GM21360 (cell line): Measurements from ENCODE around the gene MXD3.
"Not testable (repeated sequence)": the region's sequence is repeated elsewhere in the genome, so short reads cannot be mapped to it uniquely, and the experiment has no call there.

ENCODE experiments used
- ATAC-seq: cut with Tn5 transposase; IDR thresholded peaks from one replicate; pipeline ENCODE4 v1.9.1; 2021; ENCODE audit warnings: mild to moderate bottlenecking, moderate library complexity; ENCODE audit not compliant: unreplicated experiment

MXD3 gene, protein sequence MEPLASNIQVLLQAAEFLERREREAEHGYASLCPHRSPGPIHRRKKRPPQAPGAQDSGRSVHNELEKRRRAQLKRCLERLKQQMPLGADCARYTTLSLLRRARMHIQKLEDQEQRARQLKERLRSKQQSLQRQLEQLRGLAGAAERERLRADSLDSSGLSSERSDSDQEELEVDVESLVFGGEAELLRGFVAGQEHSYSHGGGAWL

DNA sequence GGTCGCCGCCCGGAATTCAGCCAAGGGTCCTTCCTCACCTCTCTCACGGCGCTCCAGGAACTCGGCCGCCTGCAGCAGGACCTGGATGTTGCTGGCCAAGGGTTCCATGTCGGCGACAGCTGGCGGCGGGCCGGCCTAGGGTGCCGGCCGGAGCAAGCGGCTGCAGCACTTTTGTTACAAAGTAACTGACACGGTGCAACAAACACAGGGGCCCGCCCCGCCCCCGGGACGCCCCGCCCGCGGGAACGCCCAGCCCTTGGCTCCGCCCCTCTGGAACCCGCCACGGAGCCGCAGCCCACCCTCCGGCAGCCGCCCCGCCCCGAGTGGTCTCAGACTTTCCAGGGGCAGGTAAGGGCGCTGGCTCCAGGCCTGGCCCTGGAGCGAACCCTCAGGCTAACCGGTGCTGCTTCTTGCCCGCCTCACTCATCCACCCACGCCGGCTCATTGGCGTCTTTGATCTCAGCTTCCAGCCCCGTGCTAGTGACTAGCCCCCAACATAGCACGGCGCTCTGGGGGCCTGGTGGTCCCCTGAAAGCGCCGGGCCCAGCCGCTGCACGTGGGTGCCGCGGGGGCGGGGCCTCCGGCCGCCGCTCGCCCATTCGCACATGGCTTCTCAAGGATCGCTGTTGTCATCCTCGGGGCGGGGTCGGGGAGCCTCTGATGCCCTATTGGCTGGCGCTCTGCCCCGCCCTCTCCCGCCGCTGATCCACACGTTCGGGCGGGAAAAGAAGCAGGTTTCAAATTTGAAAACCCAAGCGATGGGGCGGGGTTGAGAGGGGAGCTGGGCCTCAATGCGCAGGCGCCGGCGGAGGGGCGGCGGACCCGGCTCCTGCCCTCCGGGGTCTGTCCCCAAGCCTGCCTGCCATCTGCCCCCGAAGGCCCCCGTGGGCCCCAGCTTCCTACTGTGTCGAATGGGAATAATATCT, at the start of gene MXD3:
MXD3 (minus strand) TSS at position 176 of the 926 bp plus-strand sequence; CDS start at position 108, 68 bp downstream.
- peak; percentile 69 for ATAC-seq

DNA sequence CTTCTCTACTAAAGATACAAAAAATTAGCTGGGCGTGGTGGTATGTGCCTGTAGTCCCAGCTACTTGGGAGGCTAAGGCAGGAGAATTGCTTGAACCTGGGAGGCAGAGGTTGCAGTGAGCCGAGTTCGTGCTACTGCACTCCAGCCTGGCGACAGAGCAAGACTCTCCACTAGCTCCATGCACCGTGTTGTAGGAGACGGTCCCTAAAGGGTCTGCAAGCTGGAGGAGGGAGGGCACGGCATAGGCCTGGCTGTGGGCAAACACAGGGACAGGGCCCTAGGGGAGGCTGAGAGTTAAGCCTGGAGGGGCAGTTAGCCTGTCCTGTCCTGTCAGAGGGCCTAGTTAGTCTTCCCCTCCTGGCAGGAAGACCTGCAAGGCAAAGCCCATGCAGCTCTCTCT, 49.0 kb upstream of the MXD3 start:
- not testable (repeated sequence) for ATAC-seq

DNA sequence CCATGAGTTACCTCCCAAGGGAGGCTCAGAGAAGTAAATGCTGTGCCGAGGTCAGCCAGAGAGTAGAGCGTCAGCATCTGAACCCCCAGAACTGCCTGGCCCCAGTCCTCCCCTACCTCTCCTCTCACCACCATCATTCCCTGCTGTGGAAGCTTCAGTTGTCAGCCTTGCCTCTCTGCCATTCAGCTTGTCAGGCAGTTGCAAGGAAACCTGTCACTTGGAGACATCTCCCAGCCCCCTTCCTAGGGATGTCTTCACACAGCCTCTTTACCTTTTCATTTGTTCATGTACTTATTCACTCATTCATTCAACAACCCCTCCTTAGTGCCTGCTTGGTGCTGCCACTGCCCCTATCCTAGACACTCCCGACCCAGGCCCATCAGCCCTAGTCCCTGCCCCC, 48.2 kb upstream of the MXD3 start:
- no peak for ATAC-seq

DNA sequence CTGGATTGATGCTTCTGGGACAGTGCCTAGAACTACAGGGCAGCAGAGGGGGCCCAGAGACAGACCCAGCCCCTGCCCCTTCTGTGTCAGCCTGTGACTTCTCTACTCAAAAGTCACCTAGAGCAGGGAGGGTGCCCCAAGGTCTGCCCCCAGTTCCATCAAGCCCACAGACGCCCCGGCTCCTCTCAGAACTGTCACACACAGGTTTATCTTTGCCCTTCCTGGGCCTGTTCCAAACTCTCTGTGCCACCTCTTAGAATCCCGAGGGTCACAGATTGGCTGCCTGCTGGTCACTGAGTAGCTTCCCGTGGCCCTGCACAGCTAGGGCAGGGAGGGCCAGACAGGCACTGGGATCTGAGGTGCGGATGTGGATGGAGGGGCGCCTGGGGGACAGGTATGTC, 47.8 kb upstream of the MXD3 start:
- no peak for ATAC-seq

DNA sequence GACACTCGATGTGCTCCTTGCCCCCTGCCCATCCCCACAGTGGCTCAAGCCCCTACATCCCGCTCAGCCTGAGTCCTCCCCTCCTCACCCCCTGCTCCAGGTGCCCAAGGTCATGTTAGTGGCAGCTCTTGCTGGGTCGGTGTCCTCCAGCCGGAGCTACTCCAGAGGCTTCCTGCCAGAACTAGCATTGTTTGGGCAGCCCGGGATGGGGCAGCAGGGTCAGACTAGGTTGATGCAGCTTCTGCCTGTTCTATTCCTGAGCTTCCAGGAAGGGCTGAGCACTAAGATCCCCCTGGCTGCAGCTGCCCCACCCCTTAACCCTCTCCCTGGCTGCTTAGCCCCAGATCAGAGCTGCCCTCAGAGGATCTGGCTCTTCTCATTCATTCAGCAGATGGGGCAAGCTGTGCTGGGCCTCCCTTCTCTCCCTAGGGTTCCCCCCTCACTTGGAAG, 46.7 kb upstream of the MXD3 start:
- ATAC-seq: no peak

DNA sequence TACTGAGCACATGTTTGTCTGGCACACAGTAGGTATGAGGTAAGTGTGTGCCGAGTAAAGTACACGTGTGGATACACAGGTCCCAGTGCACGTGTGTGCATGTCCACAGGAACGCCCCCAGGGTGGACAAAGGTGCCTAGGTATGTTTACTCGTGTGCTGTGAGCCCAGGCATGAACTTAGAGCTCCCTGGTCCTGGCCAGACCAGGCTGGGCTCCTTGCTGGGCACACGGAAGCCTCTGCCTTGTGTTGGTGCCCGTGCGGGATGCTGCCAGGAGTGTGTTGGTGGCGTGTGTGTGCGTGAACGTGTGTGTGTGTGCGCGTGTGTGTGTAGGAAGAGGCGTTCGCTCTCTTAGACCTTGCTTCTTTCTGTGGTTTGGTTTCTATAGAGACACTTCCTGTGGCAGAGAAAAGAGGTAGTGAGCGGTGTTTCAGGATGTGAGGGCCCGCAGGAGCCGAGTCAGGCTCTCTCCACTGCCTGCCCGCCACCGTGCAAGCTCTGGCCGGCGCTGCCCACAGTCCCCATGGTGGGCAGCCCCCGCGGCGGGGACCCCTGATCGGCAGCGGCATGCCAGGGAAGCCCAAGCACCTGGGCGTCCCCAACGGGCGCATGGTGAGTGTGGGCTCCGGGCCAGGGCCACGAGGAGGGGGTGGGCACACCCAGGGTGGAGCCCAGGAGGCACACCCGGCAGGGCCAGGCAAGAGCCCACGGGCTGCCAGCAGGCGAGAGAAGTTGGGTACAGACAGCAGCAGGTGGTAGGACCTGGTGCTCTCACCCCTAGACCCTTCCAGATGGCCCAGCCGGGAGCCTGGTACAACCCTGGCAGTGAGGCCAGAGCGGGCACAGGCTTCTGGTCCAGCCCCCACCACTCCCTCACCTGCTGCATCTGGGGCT, 46.0 kb upstream of the MXD3 start, which contains the start of gene RGS14:
RGS14 (plus strand) TSS at position 466 of the 893 bp plus-strand sequence; CDS start at position 567, 101 bp downstream.
- peak; percentile 69 for ATAC-seq

DNA sequence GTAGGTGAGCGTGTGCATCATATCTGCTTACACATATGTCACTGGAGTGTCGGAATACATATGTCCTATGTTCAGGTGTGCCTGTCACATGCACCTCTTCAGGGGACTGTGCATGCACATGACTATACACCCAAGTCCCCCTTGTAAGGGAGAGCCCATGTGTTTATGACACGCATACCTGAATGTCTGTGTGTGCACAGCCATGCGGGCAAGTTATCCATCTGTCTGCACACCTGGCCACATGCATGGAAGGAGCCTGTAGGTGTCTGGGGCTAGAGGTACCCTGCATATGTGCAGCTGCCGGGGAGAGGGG, 45.4 kb upstream of the MXD3 start:
- no peak for ATAC-seq

DNA sequence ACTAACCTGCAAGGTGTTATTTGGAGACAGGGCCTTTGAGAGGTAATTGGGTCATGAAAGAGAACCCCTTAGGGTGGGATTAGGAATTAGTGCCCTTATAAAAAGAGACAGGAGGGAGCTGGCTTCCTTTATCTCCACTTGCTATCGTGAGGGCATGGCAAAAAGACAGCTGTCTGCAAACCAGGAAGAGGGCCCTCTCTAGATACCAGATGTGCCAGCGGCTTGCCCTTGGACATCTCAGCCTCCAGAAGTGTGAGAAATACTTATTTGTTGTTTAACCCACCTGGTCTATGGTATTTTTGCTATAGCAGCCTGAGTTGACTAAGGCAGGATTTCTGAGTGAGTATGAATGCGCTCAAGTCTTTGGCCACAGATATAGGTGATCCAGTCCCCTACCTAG, 45.0 kb upstream of the MXD3 start:
- ATAC-seq: no peak

DNA sequence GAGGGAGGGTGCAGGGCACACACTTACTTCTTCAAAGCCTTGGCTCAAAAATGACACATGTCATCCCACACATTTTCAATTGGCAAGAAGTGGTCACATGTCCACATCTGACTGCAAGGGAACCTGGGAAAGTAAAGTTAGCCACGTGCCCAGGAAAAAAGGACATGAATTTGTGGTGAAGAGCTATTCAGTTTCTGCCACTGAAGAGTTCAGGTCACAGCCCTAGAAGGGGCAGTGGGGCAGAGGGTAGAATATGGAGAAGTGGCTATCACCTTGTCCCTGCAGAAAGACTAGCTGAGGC, 44.1 kb upstream of the MXD3 start:
- ATAC-seq: no peak

DNA sequence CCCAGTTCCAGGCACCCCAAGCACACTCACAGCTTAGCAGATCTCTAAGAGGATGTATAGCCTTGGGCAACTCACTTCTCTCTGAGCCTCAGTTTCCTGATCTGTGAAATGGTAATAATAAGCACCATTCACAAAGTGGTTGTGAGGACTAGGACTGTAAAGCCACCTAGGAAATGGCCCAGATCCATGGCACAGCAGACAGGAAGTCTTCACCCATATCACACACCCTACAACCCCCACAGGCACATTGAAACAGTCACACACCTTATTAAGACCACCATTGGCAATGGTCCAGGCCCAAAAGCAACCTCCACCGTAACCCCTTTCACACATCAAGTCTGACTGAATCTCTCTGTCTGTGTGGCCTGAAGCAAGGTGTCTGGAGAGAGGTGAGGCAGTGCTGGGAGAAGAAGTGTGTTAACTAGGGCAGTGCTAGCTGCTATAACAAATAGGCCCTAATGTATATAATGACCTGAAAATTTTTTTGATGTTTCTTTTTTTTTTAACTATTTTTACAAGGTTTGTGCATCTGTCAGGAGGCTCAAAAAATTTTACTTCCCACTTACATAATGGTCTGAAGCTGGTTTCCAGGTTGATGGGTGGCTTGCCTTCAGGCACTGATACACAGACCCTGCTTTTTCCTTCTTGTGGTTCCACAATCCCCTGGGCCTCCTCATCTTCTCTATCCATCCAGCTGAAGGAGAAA, 43.6 kb upstream of the MXD3 start:
- no peak for ATAC-seq

DNA sequence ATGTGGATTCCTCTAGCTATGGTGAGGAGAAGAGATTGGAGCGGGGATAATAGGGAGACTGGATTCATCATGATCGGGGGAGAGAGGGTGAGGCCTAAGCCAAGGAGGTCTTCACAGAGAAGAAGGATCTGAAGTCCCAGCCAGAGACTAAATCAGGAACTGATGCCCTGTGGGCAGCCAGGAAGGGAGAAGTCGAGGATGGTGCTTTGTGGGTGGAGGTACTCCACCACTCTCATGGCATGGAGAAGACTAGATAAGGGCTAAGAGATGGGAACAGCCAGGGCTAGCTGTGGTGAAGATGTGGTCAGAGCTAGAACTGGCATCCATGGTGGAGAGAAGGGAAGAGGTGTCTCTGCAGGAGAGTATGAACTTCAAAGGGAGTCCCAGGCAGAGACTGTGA, 43.0 kb upstream of the MXD3 start:
- ATAC-seq: no peak

DNA sequence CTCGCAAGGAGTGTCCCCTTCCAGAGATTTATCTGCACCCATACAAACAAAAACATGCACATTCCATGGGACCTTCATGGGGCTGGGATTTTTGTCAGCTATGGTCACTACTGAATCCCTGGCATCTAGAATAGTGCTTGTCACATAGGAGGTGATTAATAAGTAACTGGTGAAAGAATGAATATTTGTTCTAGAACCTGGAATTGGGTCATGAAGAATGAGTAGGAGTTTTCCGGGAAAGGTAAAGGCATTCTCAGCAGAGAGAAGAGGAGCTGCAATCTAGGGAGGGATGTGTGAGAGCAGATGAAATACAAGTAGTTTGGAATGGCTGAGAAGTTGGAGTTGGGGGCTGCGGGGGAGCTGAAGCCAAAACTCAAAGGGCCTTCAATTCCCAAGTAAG, 42.6 kb upstream of the MXD3 start:
- no peak for ATAC-seq

DNA sequence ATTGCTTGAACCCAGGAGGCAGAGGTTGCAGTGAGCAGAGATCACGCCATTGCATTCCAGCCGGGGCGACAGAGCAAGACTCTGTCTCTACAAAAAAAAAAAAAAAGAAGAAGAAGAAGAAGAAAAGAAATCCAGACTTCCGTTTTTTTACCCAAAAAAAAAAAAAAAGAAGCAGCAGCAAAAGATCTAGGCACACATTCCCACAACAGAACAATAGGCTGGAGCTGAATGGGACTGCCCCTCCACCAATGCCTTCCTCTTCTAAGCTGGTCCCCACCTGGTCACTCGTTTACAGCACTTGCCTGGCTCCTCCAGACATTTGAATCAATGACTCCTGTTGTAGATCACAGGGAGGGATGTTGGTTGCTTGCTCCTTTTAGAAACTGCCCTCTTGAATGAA, 41.4 kb upstream of the MXD3 start:
- no peak for ATAC-seq

DNA sequence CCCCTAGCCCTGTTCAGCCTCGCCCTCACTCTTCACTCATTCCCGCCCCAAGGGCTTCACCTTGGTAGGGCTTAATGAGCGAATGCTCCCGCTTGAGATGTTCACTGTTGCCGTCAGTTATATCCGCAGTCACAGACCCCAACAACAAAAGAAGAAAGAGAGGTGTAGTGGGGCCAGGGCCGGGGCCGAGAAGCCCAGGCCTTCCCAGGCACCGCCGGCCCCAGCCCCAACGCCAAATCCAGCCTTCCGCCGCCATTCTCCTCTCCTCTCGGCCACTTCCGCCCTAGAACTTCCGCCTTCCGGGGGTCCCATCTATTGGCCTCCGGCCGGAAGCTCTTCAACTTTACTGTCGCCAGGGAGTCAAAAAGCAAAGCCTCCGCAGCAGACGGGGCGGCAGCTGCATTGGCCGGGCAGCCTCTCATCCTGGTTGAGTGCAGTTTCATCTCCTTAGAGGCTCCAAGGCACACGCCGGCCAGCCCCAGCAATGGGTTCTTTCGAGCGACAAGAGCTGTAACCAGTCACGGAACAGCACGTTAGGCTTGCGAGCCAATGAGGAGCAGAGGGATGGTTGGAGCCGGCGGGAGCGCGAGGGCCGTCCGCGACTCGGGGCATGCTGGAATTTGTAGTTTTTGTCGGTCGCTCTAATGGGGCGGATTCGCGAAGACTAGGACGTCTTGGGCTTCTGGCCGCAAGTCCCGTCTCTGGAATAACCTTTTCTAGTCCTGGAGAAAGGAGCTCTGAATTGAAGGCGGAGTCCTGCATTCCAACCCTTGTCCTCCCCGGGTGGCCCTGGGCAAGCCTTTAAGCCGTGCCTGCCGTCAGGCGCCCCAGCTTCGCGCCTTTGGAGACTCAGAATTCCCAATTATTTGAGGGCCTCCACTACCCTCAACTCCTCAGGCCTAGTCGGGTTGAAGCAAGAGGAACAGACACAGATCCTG, 40.0 kb upstream of the MXD3 start, which contains the start of gene LMAN2:
LMAN2 (minus strand) TSS at position 277 of the 938 bp plus-strand sequence; CDS start at position 256, 21 bp downstream.
- ATAC-seq: peak; percentile 89

DNA sequence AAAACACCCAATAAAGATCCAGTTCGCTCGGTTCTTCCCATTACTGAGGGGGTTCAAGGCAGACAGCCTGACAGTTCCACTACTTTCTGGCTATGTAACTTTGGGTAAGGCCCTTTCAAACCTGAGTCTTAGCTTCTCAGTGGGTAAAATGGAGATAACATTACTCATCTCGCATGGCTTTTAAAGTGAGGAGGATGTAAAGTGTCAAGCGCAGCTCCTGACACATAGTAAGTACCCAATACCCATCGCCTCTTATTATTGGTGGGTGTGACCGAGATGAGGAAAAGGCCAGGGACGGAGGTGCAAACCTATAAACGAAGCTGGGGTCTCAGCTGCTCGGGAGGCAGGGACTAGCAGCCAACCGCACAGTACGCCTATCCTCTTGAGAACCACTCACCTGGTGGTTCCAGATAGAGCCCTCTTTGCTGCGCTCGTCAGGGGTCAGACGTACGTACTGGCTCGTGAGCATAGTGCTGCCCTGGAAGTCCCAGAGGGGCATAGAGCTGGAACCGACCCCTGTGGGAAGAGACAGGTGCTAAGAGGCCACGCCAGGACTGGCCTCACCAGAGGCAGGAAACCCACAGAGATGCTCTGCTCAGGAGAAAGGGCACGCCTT, 39.2 kb upstream of the MXD3 start:
- ATAC-seq: peak; percentile 13

DNA sequence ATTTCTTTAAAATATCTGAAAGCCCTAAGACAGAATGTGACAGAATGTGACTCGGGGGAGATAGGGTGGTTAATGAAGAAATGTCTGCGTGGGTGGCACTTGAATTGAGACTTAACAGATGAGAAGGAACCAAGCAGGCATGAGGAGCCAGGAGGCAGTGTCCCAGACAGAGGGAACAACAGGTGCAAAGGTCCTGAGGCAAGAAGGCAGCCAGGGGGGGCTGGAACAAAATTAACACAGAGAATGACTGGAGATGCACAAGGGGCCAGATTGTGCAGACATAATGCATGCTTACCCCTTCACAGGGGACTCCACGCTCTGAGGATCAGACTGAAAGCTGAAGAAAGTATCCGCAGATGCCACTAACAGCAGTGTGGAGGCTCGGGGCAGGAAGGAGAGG, 38.1 kb upstream of the MXD3 start:
- no peak for ATAC-seq

DNA sequence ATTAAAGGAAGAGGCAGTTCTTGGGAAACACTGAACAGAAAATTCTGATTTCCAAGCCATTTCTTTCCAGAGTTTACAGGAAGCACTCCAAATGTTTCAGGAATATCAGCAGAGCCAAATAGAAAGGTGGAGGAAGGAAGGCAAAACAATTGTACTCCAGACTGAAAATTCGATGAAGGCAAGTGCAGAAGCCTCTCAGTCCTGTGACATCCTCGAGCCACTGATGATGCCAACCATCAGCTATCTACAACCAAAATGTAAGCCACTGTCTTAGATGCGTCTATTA, 37.6 kb upstream of the MXD3 start:
- no peak for ATAC-seq

DNA sequence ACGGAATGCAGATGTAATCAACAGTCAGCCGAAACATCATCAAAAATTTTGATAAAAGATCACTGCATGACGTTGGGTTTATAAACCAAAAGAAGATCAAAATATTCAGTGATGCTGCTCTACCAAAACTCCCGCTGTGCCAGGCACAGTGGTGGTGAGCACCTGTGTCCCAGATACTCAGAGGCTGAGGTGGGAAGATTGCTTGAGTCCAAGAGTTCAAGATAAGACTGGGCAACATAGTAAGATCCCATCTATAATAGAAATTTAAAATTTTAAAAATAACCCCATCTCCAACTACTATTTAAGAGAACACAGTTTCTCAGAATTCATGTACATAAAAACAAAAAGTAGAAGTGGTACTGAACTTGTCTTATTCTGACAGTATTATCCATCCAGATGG, 36.0 kb upstream of the MXD3 start:
- ATAC-seq: no peak

DNA sequence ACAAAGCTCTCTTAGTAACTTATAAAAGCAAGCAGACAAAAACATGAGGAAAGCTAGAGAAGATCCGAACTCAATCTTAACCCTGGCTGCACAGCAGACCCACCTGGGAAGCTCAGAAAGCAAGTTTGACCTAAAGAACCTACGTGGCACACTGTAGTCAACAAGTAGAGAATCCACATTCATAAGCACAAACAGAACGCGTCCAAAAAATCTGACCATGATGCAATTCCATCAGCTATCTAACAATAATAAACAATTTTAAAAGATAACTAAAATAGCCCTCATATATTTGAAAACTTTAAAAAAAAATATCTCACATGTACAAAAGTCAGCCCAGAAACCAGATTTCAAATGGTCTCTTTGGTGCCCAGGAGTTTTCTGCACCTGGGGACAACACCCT, 35.1 kb upstream of the MXD3 start:
- no peak for ATAC-seq
